Measurements from ENCODE around the gene DLGAP5.

GRCh38 chr14:55191203-55192053, at the start of gene DLGAP5:
- TF ChIP-seq CTCF (conservative IDR thresholded peaks at IDR 0.05; ENCODE audit: low read depth, low read length) (no peak), POLR2A (IDR thresholded peaks at IDR 0.05; ENCODE audit: low read depth, low read length) (0 out of 2 replicates have a peak, but pooled peaks have one; percentile 35), CHD1 (IDR thresholded peaks at IDR 0.05; ENCODE audit: low read depth, low read length) (no peak), MXI1 (IDR thresholded peaks at IDR 0.05; ENCODE audit: borderline replicate concordance, low read depth, low read length) (peak; percentile 88), USF2 (IDR thresholded peaks at IDR 0.05; ENCODE audit: low read depth, low read length) (no peak), MAZ (IDR thresholded peaks at IDR 0.05; ENCODE audit: borderline replicate concordance, low read depth, low read length) (no peak), RFX5 (IDR thresholded peaks at IDR 0.05; ENCODE audit: low read depth, low read length) (no peak), SMC3 (IDR thresholded peaks at IDR 0.05; ENCODE audit: low read depth, low read length) (no peak), CEBPB (IDR thresholded peaks at IDR 0.05; ENCODE audit: low read depth, low read length) (no peak), MAFK (IDR thresholded peaks at IDR 0.05; ENCODE audit: low read depth, low read length) (no peak)
- TF ChIP-seq, protein P1, sequence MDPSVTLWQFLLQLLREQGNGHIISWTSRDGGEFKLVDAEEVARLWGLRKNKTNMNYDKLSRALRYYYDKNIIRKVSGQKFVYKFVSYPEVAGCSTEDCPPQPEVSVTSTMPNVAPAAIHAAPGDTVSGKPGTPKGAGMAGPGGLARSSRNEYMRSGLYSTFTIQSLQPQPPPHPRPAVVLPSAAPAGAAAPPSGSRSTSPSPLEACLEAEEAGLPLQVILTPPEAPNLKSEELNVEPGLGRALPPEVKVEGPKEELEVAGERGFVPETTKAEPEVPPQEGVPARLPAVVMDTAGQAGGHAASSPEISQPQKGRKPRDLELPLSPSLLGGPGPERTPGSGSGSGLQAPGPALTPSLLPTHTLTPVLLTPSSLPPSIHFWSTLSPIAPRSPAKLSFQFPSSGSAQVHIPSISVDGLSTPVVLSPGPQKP (IDR thresholded peaks at IDR 0.05; ENCODE audit: borderline replicate concordance, low read depth, low read length) = no peak
